Gastrocnemius medialis (tissue), 4 donors: Measurements from ENCODE around the gene PGAP2.

Experiments used
- POLR2A ChIP-seq, 2 donors: fragments of 450-650 bp; IDR thresholded peaks; one replicate each; pipeline ENCODE4 v1.6.1; 2017; ENCODE audit warnings: antibody characterized with exemption in 2 of 2, mild to moderate bottlenecking in 2 of 2, moderate library complexity in 2 of 2
- TF ChIP-seq, protein P1 (sequence below), 5 experiments: fragments of 450-650 bp in 3 of 5; fragments of 200-600 bp in 2 of 5; sonication (generic) in 2 of 5; IDR thresholded peaks in 4 of 5; conservative IDR thresholded peaks in 1 of 5; 1 replicate in 4 of 5; 2 replicates in 1 of 5; pipeline ENCODE4 v1.5.1; 2016 to 2019; ENCODE audit warnings: antibody characterized with exemption in 5 of 5, mild to moderate bottlenecking in 3 of 5, moderate library complexity in 3 of 5

DNA sequence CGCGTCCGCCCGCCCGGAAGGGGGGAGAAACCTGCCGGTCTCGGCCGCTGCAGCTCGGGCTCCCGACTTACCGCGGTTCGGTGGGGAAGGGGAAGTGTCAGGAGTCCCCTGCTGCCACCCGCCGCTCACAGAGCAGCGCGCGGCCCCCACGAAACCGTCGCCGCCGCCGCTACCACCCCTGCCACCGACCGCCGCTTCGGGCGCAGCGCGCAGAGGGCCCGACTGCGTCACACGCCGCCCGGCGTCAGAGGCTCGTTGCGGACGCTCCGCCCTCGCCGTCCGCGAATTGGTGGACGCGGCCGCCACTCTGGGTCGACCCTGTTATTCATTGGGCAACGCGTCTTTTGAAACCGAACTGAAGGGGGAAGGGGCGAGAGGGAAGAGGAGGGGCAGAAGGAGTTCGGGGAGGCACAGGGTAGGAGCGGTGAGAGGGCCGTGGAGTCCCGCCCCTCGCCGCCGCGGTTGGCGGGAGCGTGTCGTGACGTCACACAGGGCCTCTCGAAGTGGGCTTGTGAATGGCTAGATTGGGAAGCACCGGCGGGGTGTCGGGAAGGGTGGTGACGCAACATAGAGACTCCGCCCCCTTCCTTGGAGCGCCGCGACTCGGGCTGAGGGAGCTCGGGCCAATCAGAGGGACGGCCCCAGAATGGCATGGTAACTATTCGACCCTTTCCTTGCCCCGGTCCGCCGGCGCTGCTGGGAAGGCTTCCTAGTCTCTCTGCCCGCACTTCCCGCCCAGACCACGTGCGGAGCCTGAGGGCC is 10.8 kb upstream of the PGAP2 start, which contains the start of gene NUP98:
- TF ChIP-seq, protein P1, sequence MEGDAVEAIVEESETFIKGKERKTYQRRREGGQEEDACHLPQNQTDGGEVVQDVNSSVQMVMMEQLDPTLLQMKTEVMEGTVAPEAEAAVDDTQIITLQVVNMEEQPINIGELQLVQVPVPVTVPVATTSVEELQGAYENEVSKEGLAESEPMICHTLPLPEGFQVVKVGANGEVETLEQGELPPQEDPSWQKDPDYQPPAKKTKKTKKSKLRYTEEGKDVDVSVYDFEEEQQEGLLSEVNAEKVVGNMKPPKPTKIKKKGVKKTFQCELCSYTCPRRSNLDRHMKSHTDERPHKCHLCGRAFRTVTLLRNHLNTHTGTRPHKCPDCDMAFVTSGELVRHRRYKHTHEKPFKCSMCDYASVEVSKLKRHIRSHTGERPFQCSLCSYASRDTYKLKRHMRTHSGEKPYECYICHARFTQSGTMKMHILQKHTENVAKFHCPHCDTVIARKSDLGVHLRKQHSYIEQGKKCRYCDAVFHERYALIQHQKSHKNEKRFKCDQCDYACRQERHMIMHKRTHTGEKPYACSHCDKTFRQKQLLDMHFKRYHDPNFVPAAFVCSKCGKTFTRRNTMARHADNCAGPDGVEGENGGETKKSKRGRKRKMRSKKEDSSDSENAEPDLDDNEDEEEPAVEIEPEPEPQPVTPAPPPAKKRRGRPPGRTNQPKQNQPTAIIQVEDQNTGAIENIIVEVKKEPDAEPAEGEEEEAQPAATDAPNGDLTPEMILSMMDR (IDR thresholded peaks at IDR 0.05 in 4 of 5, conservative IDR thresholded peaks at IDR 0.05 in 1 of 5), result peak in 3 of 5 experiments; percentile 10 to 33 (median 19)
- peak; percentile 100 for TF ChIP-seq POLR2A (IDR thresholded peaks at IDR 0.05)
